OCI-LY3 (cell line): ENCODE results near the gene RIC1.
"Not testable (repeated sequence)": the region's sequence is repeated elsewhere in the genome, so short reads cannot be mapped to it uniquely, and the experiment has no call there.

Experiments
- EZH2phosphoT487 ChIP-seq: fragments of 200-600 bp; shearing (Covaris generic); IDR thresholded peaks from 2 replicates; pipeline ENCODE4 v1.6.1; 2018; ENCODE audit warnings: antibody characterized with exemption, mixed run types, low read depth
- TF ChIP-seq, protein P1 (sequence below): fragments of 200-600, 300-600 bp; sonication (generic); IDR thresholded peaks from 2 replicates; pipeline ENCODE4 v1.5.1; 2014; ENCODE audit warnings: antibody characterized with exemption, low read length, low read depth

DNA sequence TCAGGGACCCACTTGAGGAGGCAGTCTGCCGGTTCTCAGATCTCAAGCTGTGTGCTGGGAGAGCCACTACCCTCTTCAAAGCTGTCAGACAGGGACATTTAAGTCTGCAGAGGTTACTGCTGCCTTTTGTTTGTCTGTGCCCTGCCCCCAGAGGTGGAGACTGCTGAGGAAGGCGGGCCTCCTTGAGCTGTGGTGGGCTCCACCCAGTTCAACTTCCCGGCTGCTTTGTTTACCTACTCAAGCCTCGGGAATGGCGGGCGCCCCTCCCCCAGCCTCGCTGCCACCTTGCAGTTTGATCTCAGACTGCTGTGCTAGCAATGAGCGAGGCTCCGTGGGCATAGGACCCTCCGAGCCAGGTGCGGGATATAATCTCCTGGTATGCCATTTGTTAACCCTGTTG, 54.7 kb downstream of the RIC1 start:
- not testable (repeated sequence) for TF ChIP-seq EZH2phosphoT487
- TF ChIP-seq, protein P1, sequence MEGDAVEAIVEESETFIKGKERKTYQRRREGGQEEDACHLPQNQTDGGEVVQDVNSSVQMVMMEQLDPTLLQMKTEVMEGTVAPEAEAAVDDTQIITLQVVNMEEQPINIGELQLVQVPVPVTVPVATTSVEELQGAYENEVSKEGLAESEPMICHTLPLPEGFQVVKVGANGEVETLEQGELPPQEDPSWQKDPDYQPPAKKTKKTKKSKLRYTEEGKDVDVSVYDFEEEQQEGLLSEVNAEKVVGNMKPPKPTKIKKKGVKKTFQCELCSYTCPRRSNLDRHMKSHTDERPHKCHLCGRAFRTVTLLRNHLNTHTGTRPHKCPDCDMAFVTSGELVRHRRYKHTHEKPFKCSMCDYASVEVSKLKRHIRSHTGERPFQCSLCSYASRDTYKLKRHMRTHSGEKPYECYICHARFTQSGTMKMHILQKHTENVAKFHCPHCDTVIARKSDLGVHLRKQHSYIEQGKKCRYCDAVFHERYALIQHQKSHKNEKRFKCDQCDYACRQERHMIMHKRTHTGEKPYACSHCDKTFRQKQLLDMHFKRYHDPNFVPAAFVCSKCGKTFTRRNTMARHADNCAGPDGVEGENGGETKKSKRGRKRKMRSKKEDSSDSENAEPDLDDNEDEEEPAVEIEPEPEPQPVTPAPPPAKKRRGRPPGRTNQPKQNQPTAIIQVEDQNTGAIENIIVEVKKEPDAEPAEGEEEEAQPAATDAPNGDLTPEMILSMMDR: not testable (repeated sequence)
